ENCODE results near the gene NCBP2L.
A peak's percentile ranks its signal among the peaks of the same experiment; 100 is the strongest.
"Not testable (repeated sequence)": the region's sequence is repeated elsewhere in the genome, so short reads cannot be mapped to it uniquely, and the experiment has no call there.

The NCBP2L gene

DNA sequence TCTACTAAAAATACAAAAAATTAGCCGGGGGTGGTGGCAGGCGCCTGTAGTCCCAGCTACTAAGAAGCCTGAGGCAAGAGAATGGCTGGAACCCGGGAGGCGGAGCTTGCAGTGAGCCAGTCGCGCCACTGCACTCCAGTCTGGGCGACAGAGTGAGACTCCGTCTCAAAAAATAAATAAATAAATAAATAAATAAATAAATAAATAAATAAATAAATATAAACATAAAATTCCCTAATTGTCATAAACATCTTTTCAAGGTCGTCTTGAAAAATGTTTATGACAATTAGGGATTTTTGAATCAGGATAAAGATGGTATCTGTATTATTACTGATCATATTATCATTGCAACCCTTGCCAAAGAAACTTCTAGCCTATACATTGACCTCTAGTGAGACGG is 32.5 kb downstream of the NCBP2L start:
- not testable (repeated sequence) for DNase-seq (ENCODE audit: low read depth in 2 of 2)

DNA sequence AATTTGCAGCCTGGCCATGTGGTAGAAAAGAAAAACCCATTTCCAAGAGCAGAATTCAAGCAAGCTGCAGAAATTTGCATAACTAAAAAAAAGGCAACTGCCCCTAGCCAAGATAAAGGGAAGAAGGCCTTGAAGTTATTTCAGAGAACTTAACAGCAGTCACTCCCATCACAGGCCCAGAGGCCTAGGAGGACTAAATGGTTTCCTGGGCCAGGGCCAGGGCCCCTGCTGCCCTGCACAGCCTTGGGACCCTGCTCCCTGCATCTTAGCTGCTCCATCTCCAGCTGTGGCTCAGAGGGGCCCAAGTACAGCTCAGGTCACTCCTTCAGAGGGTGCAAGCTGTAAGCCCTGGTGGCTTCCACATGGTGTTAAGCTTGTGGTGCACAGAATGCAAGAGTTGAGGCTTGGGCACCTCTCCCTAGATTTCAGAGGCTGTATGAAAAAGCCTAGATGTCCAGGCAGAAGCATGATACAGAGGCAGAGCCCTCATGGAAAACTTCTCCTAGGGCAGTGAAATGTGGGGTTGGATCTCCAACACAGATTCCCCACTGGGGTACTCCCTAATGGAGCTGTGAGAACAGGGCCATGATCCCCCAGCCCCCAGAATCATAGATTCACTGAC is 41.5 kb downstream of the NCBP2L start:
- DNase-seq (ENCODE audit: low read depth in 2 of 2) = no peak

- no peak for DNase-seq (ENCODE audit: low read depth in 2 of 2)
Observed at GRCh38 chrX:107823042-107823441, 45.5 kb downstream of the NCBP2L start.

GRCh38 chrX:107823456-107823855 is 45.9 kb downstream of the NCBP2L start:
- no peak for DNase-seq (ENCODE audit: low read depth in 2 of 2)

GRCh38 chrX:107825698-107826237 is 48.2 kb downstream of the NCBP2L start, which contains the start of gene MID2:
TSS of gene MID2 (plus strand) at chrX:107825866. CDS start at chrX:107826427, 561 bp downstream.
- peak; percentile 8 to 28 for DNase-seq (ENCODE audit: low read depth in 2 of 2)

- peak; percentile 21 to 30 for DNase-seq (ENCODE audit: low read depth in 2 of 2)
Observed at GRCh38 chrX:107826238-107827029, 48.9 kb downstream of the NCBP2L start.

- DNase-seq (ENCODE audit: low read depth in 2 of 2) = no peak
Observed at GRCh38 chrX:107827030-107827831, 49.7 kb downstream of the NCBP2L start.

DNA sequence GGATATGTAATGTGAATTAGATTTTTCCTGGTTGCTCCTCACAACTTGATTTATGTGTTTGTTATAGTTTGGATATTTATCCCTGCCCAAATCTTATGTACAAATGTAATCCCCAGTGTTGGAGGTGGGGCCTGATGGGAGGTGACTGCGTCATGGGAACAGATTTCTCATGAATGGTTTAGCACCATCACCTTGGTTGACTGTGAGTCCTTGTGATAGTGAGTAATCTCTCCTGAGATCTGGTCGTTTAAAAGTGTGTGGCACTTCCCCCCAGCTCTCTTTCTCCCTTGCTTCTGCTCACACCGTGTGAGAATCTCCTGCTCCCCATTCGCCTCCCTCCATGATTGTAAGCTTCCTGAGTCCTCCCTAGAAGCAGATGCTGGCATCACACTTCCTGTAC is 50.3 kb downstream of the NCBP2L start:
- DNase-seq (ENCODE audit: low read depth in 2 of 2) = no peak

DNA sequence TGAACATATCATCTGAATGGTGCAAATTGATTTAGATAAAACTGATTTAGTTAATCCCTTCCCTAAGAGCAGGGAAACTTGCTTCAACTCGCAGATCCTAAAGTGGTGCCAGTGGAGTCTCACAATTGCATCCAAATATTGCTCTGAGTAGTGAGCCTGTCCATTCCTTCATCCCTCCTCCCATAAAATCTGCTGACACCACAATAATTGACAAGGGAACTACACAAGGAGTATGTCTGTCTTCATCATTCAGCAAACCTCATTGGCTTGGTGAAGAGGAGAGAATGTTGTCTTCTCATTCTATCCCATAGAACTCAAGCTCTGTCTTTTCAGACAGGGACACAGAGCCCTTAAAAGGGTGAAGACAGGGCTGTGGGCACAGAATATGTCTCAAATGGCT is 52.3 kb downstream of the NCBP2L start:
- DNase-seq (ENCODE audit: low read depth in 2 of 2) = no peak

DNA sequence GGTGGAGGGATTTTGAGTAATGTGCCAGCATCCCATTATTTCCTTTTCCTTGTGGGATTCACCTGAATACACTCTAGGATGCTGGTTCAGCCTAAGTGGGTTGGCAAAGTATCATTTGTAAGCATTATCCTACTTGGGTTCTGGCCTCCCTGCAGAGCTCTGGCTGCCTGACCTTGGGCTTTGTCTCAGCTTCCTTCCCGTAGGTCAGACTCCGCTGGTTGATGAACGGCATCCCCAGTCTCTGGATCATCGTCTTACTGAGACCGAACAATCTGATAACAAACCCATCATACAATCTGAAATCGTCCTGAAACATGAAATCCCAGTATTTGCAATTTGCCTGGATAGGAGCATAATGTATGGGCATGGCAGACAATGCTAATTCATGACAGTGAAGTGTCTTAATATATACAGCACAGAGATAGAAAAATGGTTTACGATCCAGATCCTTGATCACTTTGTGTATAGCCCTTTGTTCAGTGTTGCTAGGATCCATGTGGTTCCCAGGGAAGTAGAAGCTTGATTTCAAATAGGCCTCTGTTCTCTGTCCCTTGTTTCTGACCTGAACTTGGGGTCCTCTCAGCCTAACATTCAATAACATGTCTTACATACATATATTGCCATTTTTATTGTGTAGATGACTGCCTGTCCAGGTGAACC is 53.7 kb downstream of the NCBP2L start:
- DNase-seq (ENCODE audit: low read depth in 2 of 2) = no peak

- no peak for DNase-seq (ENCODE audit: low read depth in 2 of 2)
Observed at GRCh38 chrX:107834275-107835201, 57.0 kb downstream of the NCBP2L start.

DNA sequence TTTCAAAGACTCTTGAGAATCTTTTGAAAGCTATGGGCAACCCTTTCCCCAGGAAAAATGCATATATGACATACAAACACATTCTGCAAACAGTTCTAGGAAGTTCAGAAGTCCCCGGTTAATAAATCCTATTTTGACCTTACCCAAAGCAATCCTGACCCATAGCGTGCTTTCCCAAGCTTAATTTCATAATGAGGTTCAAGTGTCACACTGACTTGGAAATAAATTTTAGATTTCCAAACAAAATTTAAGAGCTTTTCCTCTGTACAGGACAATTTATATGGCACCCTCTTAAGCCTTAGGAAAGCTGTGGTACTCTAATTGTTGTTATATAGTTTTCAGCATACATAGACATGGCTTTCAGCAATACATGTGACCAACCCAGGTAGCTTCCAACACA is 59.4 kb downstream of the NCBP2L start:
- DNase-seq (ENCODE audit: low read depth in 2 of 2) = no peak

- DNase-seq (ENCODE audit: low read depth in 2 of 2) = no peak
Observed at GRCh38 chrX:107840971-107841370, 63.4 kb downstream of the NCBP2L start.

DNA sequence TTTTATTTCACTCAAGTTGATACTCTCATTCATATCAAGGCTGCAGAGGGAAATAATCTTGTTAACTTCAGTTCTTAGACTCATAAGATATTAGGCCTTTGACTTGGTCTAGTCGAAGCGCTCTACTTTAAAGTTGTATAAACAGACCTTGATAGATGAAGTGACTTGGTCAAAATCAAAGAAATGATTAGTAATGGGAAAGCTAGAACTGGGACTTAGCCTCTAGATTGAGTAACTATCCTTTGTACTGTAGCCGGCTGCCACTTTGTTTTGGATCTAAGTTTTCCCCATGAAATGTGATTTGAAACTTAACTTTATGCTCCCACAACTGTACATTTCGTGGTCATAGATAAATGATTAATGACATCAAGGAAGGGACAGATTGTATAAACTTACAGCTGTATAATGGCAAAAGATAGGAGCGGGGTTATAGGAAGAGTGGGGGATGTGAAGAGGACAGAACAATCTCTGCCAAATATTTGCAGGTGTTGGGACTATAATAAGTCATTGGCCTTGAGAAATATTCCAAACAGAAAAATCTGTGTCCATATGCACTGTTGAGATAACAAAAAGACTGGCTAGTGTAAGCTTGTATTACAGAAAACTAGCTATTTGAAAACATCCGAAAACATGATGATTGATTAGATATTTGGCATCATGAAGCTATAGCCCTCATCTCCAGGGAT is 65.3 kb downstream of the NCBP2L start:
- no peak for DNase-seq (ENCODE audit: low read depth in 2 of 2)
